Measurements from ENCODE around the gene ADGRB2.

The ADGRB2 gene

GRCh38 chr1:31761883-31762282 is 2.3 kb downstream of the ADGRB2 start:
- DNase-seq: no peak

- peak; percentile 63 for DNase-seq
Observed at GRCh38 chr1:31760471-31761470, 3.4 kb downstream of the ADGRB2 start.

- DNase-seq: no peak
Observed at GRCh38 chr1:31759298-31760023, 4.7 kb downstream of the ADGRB2 start.

- DNase-seq: no peak
Observed at GRCh38 chr1:31758823-31759222, 5.3 kb downstream of the ADGRB2 start.

GRCh38 chr1:31757989-31758388 is 6.2 kb downstream of the ADGRB2 start:
- no peak for DNase-seq

GRCh38 chr1:31757204-31757679 is 6.9 kb downstream of the ADGRB2 start:
- DNase-seq: no peak

GRCh38 chr1:31756578-31756977 is 7.6 kb downstream of the ADGRB2 start:
- no peak for DNase-seq

GRCh38 chr1:31755850-31756492 is 8.2 kb downstream of the ADGRB2 start:
- no peak for DNase-seq

GRCh38 chr1:31755197-31755611 is 8.9 kb downstream of the ADGRB2 start:
- no peak for DNase-seq

- DNase-seq: no peak
Observed at GRCh38 chr1:31754397-31754796, 9.7 kb downstream of the ADGRB2 start.

- DNase-seq: no peak
Observed at GRCh38 chr1:31753707-31754349, 10.3 kb downstream of the ADGRB2 start.

GRCh38 chr1:31752952-31753475 is 11.1 kb downstream of the ADGRB2 start:
- no peak for DNase-seq

- no peak for DNase-seq
Observed at GRCh38 chr1:31752258-31752657, 11.9 kb downstream of the ADGRB2 start.

- no peak for DNase-seq
Observed at GRCh38 chr1:31751822-31752241, 12.3 kb downstream of the ADGRB2 start.

- no peak for DNase-seq
Observed at GRCh38 chr1:31750858-31751510, 13.2 kb downstream of the ADGRB2 start.

GRCh38 chr1:31749785-31750735 is 14.1 kb downstream of the ADGRB2 start:
- no peak for DNase-seq

GRCh38 chr1:31748365-31748764 is 15.8 kb downstream of the ADGRB2 start:
- no peak for DNase-seq

- DNase-seq: no peak
Observed at GRCh38 chr1:31747304-31747703, 16.8 kb downstream of the ADGRB2 start.

- DNase-seq: no peak
Observed at GRCh38 chr1:31746687-31747086, 17.5 kb downstream of the ADGRB2 start.

- DNase-seq: no peak
Observed at GRCh38 chr1:31745946-31746670, 18.0 kb downstream of the ADGRB2 start.

All from NCI-H146 (cell line).